Fibroblast of lung (primary cell): ENCODE measurements around the gene ANKS1A.

ENCODE experiments used
- CTCF ChIP-seq, 2 donors: IDR thresholded peaks in 1 of 2; conservative IDR thresholded peaks in 1 of 2; 1 replicate in 1 of 2; 2 replicates in 1 of 2; pipeline ENCODE4 v1.5.1; 2011 to 2012; ENCODE audit warnings: low read length in 2 of 2, control low read depth in 1 of 2, inconsistent platforms in 1 of 2, low read depth in 1 of 2, mild to moderate bottlenecking in 1 of 2
- EZH2 ChIP-seq: IDR thresholded peaks from 2 replicates; pipeline ENCODE4 v1.5.1; 2012; ENCODE audit warnings: low read length, control low read depth, mild to moderate bottlenecking; ENCODE audit errors: missing control alignments

- TF ChIP-seq CTCF (conservative IDR thresholded peaks at IDR 0.05 in 1 of 2, IDR thresholded peaks at IDR 0.05 in 1 of 2; ENCODE audit: low read depth in 1 of 2, low read length in 2 of 2) (no peak), EZH2 (no peak)
Observed at GRCh38 chr6:35018746-35019145, 129.7 kb downstream of the ANKS1A start.
